Astrocyte (in vitro differentiated cells and primary cell): ENCODE results near the gene GFOD1. TPM values are rescaled to one million over a fixed set of nuclear protein-coding genes. Genes with fewer than 3 reads are reported as not detected.

ENCODE experiments used
- DNase-seq: peaks from one replicate; pipeline ENCODE4 v3.0.0-alpha.2; 2010; ENCODE audit warnings: low read depth
- FAIRE-seq: peaks from 2 replicates; lab custom pipeline; 2011; peaks lifted over from hg19 to GRCh38; lab: Jason Lieb, UNC
- H2AFZ ChIP-seq: 2 replicates; pipeline ENCODE4 v1.6.0; 2012; ENCODE audit warnings: low read depth, low read length, inconsistent platforms
- H3K27ac ChIP-seq: 2 replicates; pipeline ENCODE4 v1.5.1; 2011; ENCODE audit warnings: low read depth, low read length, inconsistent platforms
- H3K27me3 ChIP-seq: 2 replicates; pipeline ENCODE4 v1.6.0; 2011; ENCODE audit warnings: low read length, inconsistent platforms; ENCODE audit not compliant: insufficient read depth
- H3K36me3 ChIP-seq: 2 replicates; pipeline ENCODE4 v1.5.1; 2011; ENCODE audit warnings: low read length, inconsistent platforms; ENCODE audit not compliant: insufficient read depth
- H3K4me1 ChIP-seq: 2 replicates; pipeline ENCODE4 v1.5.1; 2011; ENCODE audit warnings: low read length, inconsistent platforms; ENCODE audit not compliant: insufficient read depth
- H3K4me2 ChIP-seq: 2 replicates; pipeline ENCODE4 v1.6.0; 2012; ENCODE audit warnings: low read length, inconsistent platforms
- H3K4me3 ChIP-seq: 2 replicates; pipeline ENCODE4 v1.5.1; 2011; ENCODE audit warnings: low read depth, mild to moderate bottlenecking, low read length, inconsistent platforms; ENCODE audit not compliant: insufficient read depth
- H3K79me2 ChIP-seq: 2 replicates; pipeline ENCODE4 v1.6.0; 2012; ENCODE audit warnings: mild to moderate bottlenecking, low read length, inconsistent platforms; ENCODE audit not compliant: insufficient read depth
- H3K9ac ChIP-seq: 2 replicates; pipeline ENCODE4 v1.6.0; 2012; ENCODE audit warnings: mild to moderate bottlenecking, low read length, inconsistent platforms
- H3K9me3 ChIP-seq: 2 replicates; pipeline ENCODE4 v1.5.1; 2012; ENCODE audit warnings: low read depth, mild to moderate bottlenecking, low read length, inconsistent platforms; ENCODE audit not compliant: insufficient read depth
- H4K20me1 ChIP-seq: 2 replicates; pipeline ENCODE4 v1.6.0; 2012; ENCODE audit warnings: low read length, inconsistent platforms; ENCODE audit not compliant: insufficient read depth
- H3K27ac Mint-ChIP-seq: one replicate; pipeline ENCODE4 v1.8.0; 2021; ENCODE audit warnings: mild to moderate bottlenecking, mixed read lengths; ENCODE audit not compliant: unreplicated experiment
- H3K27me3 Mint-ChIP-seq: one replicate; pipeline ENCODE4 v1.8.0; 2021; ENCODE audit warnings: low read depth, mixed read lengths; ENCODE audit not compliant: unreplicated experiment
- H3K36me3 Mint-ChIP-seq: one replicate; pipeline ENCODE4 v1.8.0; 2021; ENCODE audit warnings: low read depth, mixed read lengths; ENCODE audit not compliant: unreplicated experiment
- H3K4me1 Mint-ChIP-seq: one replicate; pipeline ENCODE4 v1.8.0; 2021; ENCODE audit warnings: low read depth, mixed read lengths; ENCODE audit not compliant: unreplicated experiment
- H3K4me3 Mint-ChIP-seq: one replicate; pipeline ENCODE4 v1.8.0; 2021; ENCODE audit warnings: mild to moderate bottlenecking, moderate library complexity, mixed read lengths; ENCODE audit not compliant: unreplicated experiment
- H3K9me3 Mint-ChIP-seq: one replicate; pipeline ENCODE4 v1.8.0; 2021; ENCODE audit warnings: mild to moderate bottlenecking, mixed read lengths; ENCODE audit not compliant: unreplicated experiment
- CTCF ChIP-seq: IDR thresholded peaks from 2 replicates; pipeline ENCODE4 v1.5.1; 2011; ENCODE audit warnings: low read depth, mild to moderate bottlenecking, inconsistent platforms, low read length, moderate library complexity; ENCODE audit not compliant: insufficient read depth
- EZH2 ChIP-seq: IDR thresholded peaks from 2 replicates; pipeline ENCODE4 v1.6.1; 2012; ENCODE audit warnings: mild to moderate bottlenecking, low read length, inconsistent platforms; ENCODE audit not compliant: insufficient read depth
- total RNA-seq: library from RNA; stranded (reverse); gene quantifications from 2 replicates; pipeline ENCODE4 v1.2.1, GENCODE V29; 2021

The GFOD1 gene
- total RNA-seq, 1 donor from 2014 or later, result 10.8 TPM

GRCh38 chr6:13526727-13527670 lies 39.6 kb upstream of the GFOD1 start:
- peaks cover 4% of the 10 kb centered on the region for H3K4me1 Mint-ChIP-seq
- TF ChIP-seq EZH2 (no peak), CTCF (no peak)
- H3K36me3 Mint-ChIP-seq, result no peaks in the 10 kb centered on the region
- FAIRE-seq, result no peak
- H3K4me3 Mint-ChIP-seq, result no peak overlapping the region
- no peaks in the 10 kb centered on the region for H3K9me3 Mint-ChIP-seq
- no peaks in the 10 kb centered on the region for H3K27me3 ChIP-seq
- peak; percentile 6 for DNase-seq
- H4K20me1 ChIP-seq, result no peaks in the 10 kb centered on the region
- H3K4me2 ChIP-seq, result no peak overlapping the region
- no peaks in the 10 kb centered on the region for H3K79me2 ChIP-seq
- H3K9me3 ChIP-seq, result no peaks in the 10 kb centered on the region
- no peak overlapping the region for H2AFZ ChIP-seq
- no peak overlapping the region for H3K4me3 ChIP-seq
- no peak overlapping the region for H3K27ac ChIP-seq
- H3K9ac ChIP-seq, result no peak overlapping the region
- H3K27ac Mint-ChIP-seq, result no peak overlapping the region
- H3K36me3 ChIP-seq, result no peaks in the 10 kb centered on the region
- H3K27me3 Mint-ChIP-seq, result peaks cover 14% of the 10 kb centered on the region
- no peaks in the 10 kb centered on the region for H3K4me1 ChIP-seq

GRCh38 chr6:13526357-13526726 lies 38.9 kb upstream of the GFOD1 start:
- Mint-ChIP-seq H3K4me3 (no peak overlapping the region), H3K36me3 (no peaks in the 10 kb centered on the region), H3K9me3 (no peaks in the 10 kb centered on the region), H3K27ac (no peak overlapping the region), H3K27me3 (peaks cover 14% of the 10 kb centered on the region), H3K4me1 (peaks cover 4% of the 10 kb centered on the region)
- Histone ChIP-seq H3K79me2 (no peaks in the 10 kb centered on the region), H4K20me1 (no peaks in the 10 kb centered on the region), H3K4me3 (no peak overlapping the region), H3K4me2 (no peak overlapping the region), H3K27me3 (no peaks in the 10 kb centered on the region), H3K9ac (no peak overlapping the region), H3K27ac (no peak overlapping the region), H2AFZ (no peak overlapping the region), H3K36me3 (no peaks in the 10 kb centered on the region), H3K9me3 (no peaks in the 10 kb centered on the region), H3K4me1 (no peaks in the 10 kb centered on the region)
- TF ChIP-seq EZH2 (no peak), CTCF (no peak)
- DNase-seq (no peak), FAIRE-seq (no peak)
